Ovary (tissue), 3 donors: ENCODE measurements around the gene SIL1.

ENCODE experiments used
- EP300 ChIP-seq: sonication (generic); formaldehyde crosslinking; IDR thresholded peaks from one replicate; pipeline ENCODE4 v1.6.1; 2017; ENCODE audit warnings: antibody characterized with exemption
- POLR2A ChIP-seq: fragments of 450-650 bp; IDR thresholded peaks from one replicate; pipeline ENCODE4 v1.6.1; 2017; ENCODE audit warnings: antibody characterized with exemption, mild to moderate bottlenecking, moderate library complexity
- TF ChIP-seq, protein P1 (sequence below), 3 donors: fragments of 450-650 bp in 2 of 3; fragments of 200-600 bp in 1 of 3; IDR thresholded peaks; one replicate each; pipeline versions ENCODE4 v1.5.1 to v1.8.0; 2016 to 2022; ENCODE audit warnings: antibody characterized with exemption in 3 of 3, mild to moderate bottlenecking in 1 of 3
- donor health status: DM: no; HTN: no; CAD: no.

DNA sequence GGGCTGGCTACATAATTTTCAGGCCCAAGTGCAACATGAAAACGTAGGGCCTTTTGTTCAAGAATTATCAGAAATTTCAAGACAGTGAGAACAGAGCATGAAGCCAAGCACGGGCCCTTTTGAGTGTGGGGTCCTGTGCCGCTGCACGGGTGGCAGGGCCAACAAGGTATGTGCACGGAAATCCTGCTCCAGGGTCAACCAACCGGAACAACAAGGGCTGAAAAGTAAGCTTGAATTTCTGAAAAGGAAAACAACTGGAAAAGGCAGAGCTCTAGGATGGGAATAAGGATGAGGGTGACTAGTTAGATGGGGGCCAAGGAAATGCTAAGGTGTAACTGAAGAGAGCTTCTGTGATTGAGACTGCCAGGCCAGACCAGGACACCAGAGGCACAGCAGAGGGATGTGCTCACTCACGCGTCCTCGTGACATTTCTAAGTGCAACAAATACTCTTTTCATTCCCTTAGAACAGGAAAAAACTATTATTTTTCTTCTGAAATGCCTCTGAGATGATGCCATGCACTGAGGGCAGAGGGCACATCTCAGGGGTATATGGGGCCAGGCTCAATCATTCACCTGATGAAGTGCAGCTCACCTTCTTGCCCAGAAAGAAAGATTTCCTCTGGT lies 242.4 kb downstream of the SIL1 start:
- TF ChIP-seq, protein P1, sequence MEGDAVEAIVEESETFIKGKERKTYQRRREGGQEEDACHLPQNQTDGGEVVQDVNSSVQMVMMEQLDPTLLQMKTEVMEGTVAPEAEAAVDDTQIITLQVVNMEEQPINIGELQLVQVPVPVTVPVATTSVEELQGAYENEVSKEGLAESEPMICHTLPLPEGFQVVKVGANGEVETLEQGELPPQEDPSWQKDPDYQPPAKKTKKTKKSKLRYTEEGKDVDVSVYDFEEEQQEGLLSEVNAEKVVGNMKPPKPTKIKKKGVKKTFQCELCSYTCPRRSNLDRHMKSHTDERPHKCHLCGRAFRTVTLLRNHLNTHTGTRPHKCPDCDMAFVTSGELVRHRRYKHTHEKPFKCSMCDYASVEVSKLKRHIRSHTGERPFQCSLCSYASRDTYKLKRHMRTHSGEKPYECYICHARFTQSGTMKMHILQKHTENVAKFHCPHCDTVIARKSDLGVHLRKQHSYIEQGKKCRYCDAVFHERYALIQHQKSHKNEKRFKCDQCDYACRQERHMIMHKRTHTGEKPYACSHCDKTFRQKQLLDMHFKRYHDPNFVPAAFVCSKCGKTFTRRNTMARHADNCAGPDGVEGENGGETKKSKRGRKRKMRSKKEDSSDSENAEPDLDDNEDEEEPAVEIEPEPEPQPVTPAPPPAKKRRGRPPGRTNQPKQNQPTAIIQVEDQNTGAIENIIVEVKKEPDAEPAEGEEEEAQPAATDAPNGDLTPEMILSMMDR (IDR thresholded peaks at IDR 0.05) = no peak
- TF ChIP-seq POLR2A = no peak
- TF ChIP-seq EP300 = no peak
